ENCODE results near the gene TEPSIN.

GRCh38 chr17:81274471-81274855, 35.6 kb upstream of the TEPSIN start:
- TF ChIP-seq CTCF (IDR thresholded peaks at IDR 0.05; ENCODE audit: poor library complexity, severe bottlenecking), result no peak
- no peak for TF ChIP-seq TAF1 (IDR thresholded peaks at IDR 0.05; ENCODE audit: low read depth)
